GM21381 (cell line): Measurements from ENCODE around the gene OLIG2.

Source experiments
- ATAC-seq: cut with Tn5 transposase; IDR thresholded peaks from one replicate; pipeline ENCODE4 v1.9.1; 2021; ENCODE audit warnings: mild to moderate bottlenecking, moderate library complexity; ENCODE audit not compliant: unreplicated experiment

OLIG2 gene

DNA sequence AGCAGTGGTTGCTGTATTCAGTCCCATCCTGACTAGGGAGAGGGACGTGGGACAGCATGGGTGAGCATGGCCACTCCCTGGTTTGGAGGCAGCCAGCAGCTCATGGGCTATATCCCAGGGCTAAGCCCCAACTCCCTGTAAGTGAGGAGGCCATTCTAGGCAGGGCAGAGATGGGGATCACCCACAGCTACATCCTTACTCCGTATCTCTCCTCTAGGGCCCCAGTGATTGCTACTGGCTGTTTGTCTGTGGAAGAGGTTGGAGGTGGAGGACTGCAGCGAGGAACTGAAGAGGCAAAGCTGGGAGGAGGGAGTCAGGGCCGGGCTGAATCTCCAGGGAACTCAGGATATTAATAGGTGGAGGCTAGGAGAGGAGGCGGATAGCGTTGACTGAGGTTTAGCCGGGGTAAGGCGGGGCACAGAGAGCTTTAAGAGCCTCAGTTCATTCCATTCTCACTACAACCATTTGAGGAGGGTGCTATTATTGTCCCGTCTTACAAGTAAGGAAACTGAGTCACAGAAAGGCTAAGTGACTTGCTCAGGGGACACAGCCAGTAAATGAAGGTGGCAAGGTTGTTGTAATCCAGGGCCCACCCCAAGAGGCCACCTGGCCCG, 6.8 kb downstream of the OLIG2 start:
- ATAC-seq = no peak

DNA sequence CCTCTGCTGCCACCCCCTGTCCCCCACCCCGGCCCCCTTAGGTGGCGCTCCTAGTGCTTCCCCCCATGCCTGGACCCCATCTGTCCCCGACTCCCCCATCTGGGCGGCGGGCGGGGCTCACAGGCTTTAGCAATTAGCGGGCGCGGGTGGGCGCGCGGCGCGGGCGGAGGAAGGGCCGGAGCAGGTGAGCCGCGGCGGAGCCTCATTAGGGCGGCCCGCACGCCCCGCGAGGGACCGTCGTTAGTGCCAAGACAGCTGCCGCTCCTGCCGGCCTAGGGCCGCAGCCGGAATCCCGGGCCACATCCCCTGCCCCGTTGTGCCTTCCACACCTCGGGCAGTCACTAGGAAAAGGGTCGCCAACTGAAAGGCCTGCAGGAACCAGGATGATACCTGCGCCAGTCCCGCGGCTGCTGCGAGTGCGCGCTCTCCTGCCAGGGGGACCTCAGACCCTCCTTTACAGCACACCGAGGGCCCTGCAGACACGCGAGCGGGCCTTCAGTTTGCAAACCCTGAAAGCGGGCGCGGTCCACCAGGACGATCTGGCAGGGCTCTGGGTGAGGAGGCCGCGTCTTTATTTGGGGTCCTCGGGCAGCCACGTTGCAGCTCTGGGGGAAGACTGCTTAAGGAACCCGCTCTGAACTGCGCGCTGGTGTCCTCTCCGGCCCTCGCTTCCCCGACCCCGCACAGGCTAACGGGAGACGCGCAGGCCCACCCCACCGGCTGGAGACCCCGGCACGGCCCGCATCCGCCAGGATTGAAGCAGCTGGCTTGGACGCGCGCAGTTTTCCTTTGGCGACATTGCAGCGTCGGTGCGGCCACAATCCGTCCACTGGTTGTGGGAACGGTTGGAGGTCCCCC, 7.6 kb downstream of the OLIG2 start:
- ATAC-seq = no peak

DNA sequence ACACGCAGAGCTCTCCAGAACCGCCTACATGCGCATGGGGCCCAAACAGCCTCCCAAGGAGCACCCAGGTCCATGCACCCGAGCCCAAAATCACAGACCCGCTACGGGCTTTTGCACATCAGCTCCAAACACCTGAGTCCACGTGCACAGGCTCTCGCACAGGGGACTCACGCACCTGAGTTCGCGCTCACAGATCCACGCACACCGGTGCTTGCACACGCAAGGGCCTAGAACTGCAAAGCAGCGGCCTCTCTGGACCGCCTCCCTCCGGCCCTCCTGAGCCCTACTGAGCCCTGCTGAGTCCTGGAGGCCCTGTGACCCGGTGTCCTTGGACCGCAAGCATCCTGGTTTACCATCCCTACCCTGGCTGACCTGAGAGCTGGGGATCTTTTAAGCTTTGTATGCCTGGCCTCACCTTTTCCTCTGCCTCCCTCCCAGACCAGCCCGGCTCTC, 8.3 kb downstream of the OLIG2 start:
- ATAC-seq = no peak

DNA sequence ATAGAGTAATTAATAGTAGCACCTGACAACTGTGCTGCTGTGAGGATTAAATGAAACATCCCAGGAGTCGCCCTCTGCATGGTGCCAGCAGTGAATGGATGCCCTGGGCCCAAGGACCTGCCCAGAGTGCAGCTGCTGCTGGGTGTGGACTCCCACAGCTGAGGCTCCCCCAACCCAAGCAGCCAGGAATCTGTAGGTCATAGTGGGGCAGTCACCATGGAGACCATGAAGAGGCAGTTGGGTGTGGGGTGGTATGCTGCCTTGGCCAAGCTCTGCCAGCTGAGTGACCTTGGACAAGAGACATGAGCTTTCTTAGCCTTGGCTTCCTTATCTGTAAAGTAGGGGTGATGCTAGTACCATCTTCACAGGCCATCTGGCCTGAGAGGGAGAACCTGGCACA, 9.4 kb downstream of the OLIG2 start:
- no peak for ATAC-seq

DNA sequence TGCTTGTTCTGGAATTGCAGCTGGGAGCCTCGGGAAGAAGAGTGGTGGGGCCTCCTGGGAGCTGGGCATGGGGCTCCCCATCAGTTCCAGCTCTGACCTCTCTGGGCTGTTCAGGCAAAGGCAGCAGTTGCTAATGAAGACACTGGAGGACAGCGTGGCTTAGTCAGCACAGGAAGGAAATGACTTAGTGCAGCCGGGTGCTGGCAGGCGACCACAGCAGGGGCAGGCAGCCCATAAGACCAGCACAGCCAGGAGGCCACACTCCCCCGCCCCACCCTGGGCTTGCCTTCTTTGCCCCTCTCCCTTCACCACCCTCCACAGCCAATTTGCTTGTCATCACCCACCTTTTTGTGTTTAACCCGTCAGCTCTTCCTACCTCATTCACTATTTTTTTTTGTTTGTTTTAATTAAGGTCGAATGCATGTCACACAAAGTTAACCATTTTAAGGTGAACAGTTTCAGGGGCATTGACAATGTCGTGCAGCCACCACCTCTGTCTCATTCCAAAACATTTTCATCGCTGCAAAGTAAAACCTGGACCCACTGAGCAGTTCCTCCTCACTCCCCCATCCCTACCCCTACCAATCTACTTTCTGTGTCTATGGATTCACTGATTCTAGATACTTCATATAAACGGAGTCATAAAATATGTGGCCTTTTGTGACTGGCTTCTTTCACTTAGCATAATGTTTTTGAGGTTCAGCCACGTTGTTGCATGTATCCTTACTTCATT, 10.9 kb downstream of the OLIG2 start:
- ATAC-seq = no peak

DNA sequence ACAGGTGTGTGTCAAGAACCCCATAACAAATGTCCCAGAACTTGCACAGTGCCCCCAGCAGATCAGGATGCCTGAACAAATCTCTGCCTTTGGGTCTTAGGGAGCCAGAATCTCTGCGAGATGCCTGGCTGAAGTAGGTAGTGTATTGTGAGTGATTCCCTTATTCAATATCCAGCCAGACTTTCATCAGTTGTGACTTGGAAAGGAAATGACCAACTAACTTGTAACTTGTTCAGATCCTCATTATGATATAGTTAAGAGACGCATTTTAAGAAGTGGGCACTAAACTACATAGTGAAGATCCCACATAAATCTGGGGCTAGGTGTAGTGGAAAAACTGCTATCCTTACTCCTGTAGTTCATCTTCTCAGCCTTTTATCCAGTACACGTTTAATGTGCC, 11.8 kb downstream of the OLIG2 start:
- ATAC-seq = no peak

DNA sequence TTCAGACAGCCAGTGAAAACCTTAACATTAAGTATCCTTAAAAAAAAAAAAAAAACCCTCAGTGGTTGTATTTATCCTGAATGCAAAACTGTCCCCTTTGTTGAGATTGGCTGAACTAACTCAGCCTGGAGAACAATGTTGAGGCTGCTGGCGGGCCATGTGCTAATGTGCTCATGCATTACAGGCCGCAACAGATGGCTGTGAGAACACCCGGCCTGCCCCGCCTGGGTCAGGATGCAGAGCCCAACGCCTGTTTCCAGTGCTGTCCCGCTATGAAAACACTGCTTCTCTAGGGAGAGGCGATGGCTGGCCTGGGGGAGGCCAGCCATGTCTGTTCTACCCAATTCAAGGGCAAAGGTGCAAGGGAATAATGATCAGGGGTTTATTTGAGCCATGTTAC, 13.8 kb downstream of the OLIG2 start:
- no peak for ATAC-seq

DNA sequence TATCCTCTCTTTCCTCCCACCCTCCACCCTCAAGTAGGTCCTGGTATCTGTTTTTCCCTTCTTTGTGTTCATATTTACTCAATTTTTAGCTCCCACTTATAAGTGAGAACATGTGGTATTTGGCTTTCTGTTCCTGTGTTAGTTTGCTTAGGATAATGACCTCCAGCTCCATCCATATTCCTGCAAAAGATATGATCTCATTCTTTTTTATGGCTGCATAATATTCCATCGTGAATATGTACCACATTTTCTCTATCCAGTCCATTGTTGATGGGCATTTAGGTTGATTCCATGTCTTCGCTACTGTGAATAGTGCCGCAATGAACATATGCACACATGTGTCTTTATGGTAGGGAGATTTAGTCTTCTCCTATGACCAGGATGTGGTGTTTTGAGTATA, 14.5 kb downstream of the OLIG2 start:
- no peak for ATAC-seq

DNA sequence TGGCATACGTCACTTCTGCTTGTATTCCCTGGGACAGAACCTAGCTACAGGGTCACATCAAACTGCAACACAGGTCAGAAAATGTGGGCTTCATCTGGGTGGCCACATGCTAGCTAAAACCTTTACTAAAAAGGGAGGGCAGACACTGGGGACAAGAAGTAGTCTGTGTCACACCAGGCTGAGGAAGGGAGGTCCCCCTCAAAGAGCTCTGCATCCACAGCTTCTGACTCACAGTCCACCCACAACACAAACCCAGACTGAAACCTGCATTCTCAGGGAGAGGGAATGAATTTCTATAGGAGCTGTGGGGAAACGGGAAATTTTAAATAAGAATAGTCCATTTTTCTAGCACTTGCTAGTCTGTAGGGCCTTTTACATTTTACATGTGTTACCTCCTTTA, 16.2 kb downstream of the OLIG2 start:
- ATAC-seq = no peak

DNA sequence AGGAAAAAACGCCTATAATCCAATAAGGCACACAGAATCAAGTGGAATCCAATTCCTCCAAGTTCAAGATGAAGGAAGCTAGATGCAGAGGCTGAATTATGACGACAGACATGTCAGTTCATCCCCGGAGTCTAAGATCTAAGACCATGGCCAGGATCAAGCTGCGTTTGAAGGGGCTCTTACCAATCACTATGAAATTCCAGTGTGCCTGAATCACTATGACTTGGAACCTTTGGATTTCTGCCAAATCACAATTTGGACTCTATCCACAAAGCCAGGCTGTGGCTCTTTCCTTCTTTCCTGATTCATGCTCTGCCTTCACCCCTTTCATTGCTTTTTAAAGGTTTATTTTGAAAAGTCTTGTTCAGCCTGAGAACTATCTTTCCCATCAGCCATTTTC, 17.1 kb downstream of the OLIG2 start:
- ATAC-seq = no peak

DNA sequence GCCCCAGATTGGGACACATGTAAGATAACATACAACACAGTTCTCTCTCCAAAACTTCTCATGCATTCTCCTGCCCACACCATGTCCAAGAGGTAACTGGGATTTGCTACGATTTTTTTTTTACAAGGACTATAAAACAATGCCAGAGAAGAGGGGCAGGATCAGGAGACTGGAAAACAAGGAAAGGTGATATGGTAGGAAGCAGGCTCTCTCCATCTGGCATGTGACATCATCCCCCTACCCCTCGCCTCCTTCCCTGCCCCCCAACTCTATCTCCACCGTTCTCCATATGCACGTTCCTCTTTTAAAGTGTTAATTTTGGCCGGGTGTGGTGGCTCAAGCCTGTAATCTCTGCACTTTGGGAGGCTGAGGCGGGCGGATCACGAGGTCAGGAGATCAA, 20.7 kb downstream of the OLIG2 start:
- no peak for ATAC-seq

DNA sequence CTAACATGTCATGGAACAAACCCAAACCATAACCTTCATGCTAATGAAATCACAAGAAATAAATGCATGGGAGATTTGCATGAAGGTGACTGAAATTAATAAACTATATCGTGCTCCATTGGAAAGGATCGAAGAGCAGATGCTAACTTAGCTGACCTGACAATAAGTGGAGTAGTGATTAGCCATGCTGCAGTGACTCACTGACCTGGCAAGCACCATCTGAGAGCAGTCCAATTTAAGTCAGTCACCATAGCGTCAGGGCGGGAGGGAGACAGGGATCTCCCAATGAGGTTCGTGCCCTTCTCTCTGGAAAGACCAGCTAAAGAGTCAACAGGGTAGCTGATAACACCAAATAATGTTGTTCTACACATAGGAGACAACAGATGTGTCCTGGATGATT, 21.5 kb downstream of the OLIG2 start:
- ATAC-seq = no peak

DNA sequence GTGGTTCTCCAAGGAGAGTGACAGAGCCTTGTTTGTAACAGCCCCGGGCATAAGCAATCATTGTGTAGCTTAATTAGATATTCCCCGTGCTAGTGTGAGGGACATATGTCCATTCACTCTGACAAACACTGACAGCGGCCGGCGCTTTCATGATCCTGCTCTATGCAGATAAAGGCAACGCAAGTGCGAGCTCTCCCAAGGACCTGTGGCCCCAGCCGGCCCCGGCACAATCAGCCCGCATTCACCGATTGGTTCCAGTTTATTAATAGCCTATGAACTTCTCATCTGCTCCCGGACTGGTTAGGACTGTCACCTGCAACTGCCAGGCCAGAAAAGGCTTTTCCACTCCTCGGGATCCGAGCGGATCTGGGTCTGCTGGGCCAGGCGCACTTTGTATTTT, 26.2 kb downstream of the OLIG2 start:
- ATAC-seq = no peak

DNA sequence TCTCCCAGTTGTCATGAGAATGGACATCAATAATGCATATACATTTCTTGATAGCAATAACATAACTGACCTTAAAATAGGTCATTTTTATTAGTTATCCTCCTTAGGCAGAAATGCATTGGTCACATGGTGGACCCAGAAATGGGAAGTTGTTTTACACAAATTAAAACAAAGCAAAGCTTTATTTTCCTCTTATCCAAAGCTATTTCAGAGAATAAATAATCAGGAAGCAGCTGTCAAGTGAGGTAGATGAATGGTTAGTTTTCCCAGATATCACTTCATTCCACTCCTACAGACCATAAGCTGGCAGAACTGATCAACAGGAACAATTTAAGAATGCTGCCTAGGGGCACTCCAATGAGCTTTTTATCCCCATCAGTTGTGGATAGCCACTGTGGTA, 28.2 kb downstream of the OLIG2 start:
- ATAC-seq = no peak

DNA sequence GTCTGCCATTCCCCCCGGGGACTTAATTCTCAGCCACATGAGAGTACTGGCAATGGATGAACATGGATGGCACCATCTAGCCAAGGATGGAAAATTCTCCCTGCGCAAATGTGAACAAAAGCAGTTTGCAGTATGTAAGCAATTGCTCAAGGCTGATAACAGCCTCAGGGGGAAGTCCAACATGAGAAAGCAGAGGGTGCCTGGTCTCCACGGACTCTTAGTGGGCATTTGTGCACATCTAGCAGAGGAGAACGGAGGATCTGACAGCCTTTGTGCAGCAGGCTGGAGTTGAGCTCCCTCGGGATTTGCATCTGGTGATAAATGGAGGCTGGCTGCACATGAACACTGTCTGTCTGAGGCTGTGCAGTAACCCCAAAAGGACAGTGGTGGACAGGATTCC, 30.3 kb downstream of the OLIG2 start:
- no peak for ATAC-seq

DNA sequence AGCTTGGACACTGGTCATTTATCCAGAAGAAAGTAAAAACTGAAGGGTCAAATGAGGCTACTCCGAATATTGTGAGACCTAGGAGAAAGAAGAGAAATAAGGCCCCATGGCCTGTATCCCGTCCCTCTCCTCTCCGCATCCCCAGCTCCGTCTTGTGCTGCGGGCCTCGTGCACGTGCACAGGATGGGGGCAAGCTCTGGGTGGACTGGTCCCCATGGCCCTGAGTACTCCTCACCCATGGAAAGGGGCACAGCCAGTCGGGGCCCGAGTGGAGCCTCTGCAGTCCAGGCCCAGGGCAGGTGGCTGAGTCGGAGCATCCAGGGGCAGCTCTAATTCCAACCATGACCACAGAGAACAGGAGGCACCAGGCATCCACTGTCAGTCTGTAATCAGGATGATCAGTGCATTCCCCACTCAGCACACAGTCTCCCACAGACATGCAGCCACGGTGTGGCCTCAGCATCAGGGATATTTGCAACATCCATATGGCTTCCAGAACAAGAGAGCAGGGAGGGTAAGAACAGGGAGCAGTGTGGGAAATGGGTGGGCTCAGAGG, 31.7 kb downstream of the OLIG2 start:
- no peak for ATAC-seq

DNA sequence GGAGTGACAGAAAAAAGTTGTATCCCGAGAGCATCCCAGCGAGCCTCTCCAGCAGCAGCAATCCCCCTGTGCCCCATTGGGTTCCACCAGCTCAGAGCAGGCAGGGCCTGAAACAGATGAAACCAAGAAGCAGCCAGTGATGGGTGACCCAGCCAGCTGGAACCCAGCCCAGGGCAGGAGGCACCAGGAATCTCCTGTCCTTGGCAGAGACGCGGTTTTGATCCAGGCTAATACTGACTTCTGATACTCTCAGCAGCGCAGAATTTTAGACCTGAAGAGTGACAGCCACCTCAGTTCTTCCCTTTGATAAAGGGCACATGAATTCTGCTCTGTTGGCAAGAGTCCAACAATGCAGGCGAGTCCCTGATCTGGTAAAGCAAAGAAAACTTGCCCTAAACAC, 32.8 kb downstream of the OLIG2 start:
- no peak for ATAC-seq

DNA sequence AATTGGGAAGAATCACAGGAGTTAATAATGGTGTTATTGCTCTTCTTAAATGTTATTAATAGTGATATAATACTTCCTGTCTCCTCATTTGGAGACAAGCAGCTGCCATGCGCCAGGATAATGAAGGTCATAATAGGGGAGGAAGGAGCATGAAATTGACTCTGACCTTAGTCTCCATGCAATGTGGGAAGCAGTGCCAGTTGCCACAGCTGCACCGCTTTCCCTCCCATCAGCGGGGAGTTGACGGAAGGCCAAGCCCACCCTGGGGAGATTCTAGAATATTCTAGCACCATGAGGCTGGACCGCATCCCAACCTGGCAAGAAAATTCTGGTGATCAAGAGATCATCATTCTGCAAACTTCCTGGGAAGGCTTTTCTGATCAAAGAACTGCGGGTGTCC, 33.2 kb downstream of the OLIG2 start:
- ATAC-seq = no peak

DNA sequence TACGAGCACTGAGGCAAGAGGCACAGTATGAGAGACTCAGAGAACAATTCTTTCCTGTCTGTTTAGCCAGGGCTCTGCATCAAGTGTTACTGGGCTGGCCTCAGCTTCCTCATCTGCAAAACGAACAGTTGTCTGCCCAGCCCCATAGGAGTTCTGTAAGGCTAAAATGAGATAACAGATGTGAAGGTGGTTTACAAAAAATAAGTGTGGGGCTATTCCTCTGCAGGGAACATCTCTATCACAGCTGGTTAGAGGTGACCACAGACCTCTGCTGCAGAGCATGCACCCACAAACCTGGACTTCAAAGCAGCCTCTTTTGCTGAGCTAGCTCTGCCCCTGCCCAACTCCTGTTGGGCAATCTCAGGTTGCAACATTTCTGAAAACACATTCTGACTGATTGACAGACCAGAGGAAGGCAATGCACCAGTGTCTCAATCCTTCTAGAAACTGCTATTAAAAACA, 33.7 kb downstream of the OLIG2 start:
- no peak for ATAC-seq

DNA sequence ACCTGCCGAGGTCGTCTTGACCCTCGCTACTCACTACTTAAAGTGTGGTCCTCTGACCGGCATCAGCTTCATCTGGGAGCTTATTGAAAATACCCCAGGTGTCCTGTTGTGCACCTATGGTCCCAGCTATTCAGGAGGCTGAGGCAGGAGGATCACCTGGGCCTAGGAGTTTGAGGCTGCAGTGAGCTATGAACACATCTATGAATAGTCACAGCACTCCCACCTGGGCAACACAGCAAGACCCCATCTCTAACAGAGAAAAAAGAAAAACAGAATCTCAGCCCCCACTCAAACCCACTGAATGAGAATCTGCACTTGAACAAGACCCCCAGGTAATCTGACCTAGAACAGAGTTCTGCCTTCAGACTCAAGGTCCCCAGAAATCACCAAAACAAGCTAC, 35.5 kb downstream of the OLIG2 start:
- ATAC-seq = no peak

DNA sequence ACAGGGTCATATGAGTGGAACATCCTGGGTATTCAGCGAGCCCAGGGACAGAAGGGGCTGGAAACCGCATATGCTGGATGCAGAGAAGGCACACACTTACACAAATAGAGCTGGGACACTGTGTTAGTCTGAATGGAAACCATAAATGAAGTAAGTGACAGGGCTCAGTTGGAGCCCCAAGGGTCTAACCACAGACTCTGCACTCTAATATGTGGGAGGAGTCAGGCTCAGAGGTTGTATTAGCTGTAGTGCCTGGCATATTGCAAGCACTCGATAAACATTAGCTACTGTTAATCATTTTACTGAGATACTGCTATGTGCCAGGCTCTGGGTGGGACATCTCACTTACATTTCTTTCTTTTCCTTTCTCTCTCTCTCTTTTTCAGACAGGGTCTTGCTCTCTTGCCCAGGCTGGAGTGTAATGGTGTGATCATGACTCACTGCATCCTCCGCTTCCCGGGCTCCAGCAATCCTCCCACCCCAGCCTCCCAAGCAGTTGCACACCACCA, 37.7 kb downstream of the OLIG2 start:
- no peak for ATAC-seq
